H9 (cell line): Measurements from ENCODE around the gene KLHL18. TPM values are rescaled to one million over a fixed set of nuclear protein-coding genes. Genes with fewer than 3 reads are reported as not detected.

Experiments
- DNase-seq: peaks from one replicate; pipeline ENCODE4 v3.0.0-alpha.2; 2017
- H2AFZ ChIP-seq: one replicate; pipeline ENCODE4 v1.6.1; 2013; ENCODE audit warnings: mild to moderate bottlenecking, low read length, control low read depth, moderate library complexity
- H2AK5ac ChIP-seq: 2 replicates; pipeline ENCODE4 v1.6.1; 2013; ENCODE audit warnings: low read length, control low read depth, mixed read lengths; ENCODE audit not compliant: insufficient read length
- H2BK120ac ChIP-seq: one replicate; pipeline ENCODE4 v1.6.1; 2013; ENCODE audit warnings: low read depth, mild to moderate bottlenecking, low read length, control low read depth, inconsistent platforms; ENCODE audit not compliant: poor library complexity, severe bottlenecking
- H2BK12ac ChIP-seq: 2 replicates; pipeline ENCODE4 v1.6.1; 2013; ENCODE audit warnings: low read length, control low read depth, mixed read lengths, low read depth; ENCODE audit not compliant: insufficient read length
- H2BK15ac ChIP-seq: 2 replicates; pipeline ENCODE4 v1.6.1; 2013; ENCODE audit warnings: low read depth, low read length, control low read depth
- H2BK20ac ChIP-seq: one replicate; pipeline ENCODE4 v1.6.1; 2013; ENCODE audit warnings: low read depth, mild to moderate bottlenecking, low read length, control low read depth, inconsistent platforms; ENCODE audit not compliant: poor library complexity, severe bottlenecking
- H2BK5ac ChIP-seq: 2 replicates; pipeline ENCODE4 v1.6.1; 2013; ENCODE audit warnings: low read length, control low read depth, mixed read lengths; ENCODE audit not compliant: insufficient read length
- H3K14ac ChIP-seq: 2 replicates; pipeline ENCODE4 v1.6.1; 2013; ENCODE audit warnings: low read length, control low read depth; ENCODE audit not compliant: insufficient read depth
- H3K18ac ChIP-seq: 2 replicates; pipeline ENCODE4 v1.6.1; 2013; ENCODE audit warnings: low read depth, mild to moderate bottlenecking, mixed read lengths, low read length, control low read depth; ENCODE audit not compliant: insufficient read length
- H3K23ac ChIP-seq: 2 replicates; pipeline ENCODE4 v1.6.1; 2013; ENCODE audit warnings: low read length, control low read depth, mixed read lengths, low read depth; ENCODE audit not compliant: insufficient read length
- H3K23me2 ChIP-seq: 2 replicates; pipeline ENCODE4 v1.6.1; 2013; ENCODE audit warnings: low read depth, mild to moderate bottlenecking, mixed read lengths, low read length, control low read depth; ENCODE audit not compliant: insufficient read length, poor library complexity, severe bottlenecking
- H3K27ac ChIP-seq: 2 replicates; pipeline ENCODE4 v1.5.1; 2013; ENCODE audit warnings: low read length, control low read depth, mixed read lengths, low read depth; ENCODE audit not compliant: insufficient read length
- H3K27me3 ChIP-seq: 2 replicates; pipeline ENCODE4 v1.6.1; 2013; ENCODE audit warnings: low read length, control low read depth, inconsistent platforms; ENCODE audit not compliant: insufficient read depth
- H3K4ac ChIP-seq: 2 replicates; pipeline ENCODE4 v1.6.1; 2013; ENCODE audit warnings: low read depth, mild to moderate bottlenecking, control low read depth, inconsistent platforms, low read length, moderate library complexity
- H3K4me1 ChIP-seq: 2 replicates; pipeline ENCODE4 v1.6.1; 2013; ENCODE audit warnings: low read length, control low read depth, inconsistent platforms; ENCODE audit not compliant: insufficient read depth
- H3K4me2 ChIP-seq: 2 replicates; pipeline ENCODE4 v1.6.1; 2013; ENCODE audit warnings: low read length, control low read depth, mixed read lengths; ENCODE audit not compliant: insufficient read length, insufficient read depth
- H3K56ac ChIP-seq: 2 replicates; pipeline ENCODE4 v1.6.1; 2013; ENCODE audit warnings: low read depth, mild to moderate bottlenecking, mixed read lengths, low read length, control low read depth; ENCODE audit not compliant: insufficient read length
- H3K79me1 ChIP-seq: 2 replicates; pipeline ENCODE4 v1.6.1; 2013; ENCODE audit warnings: low read depth, mild to moderate bottlenecking, moderate library complexity, low read length, control low read depth, inconsistent platforms; ENCODE audit not compliant: insufficient read depth, poor library complexity, severe bottlenecking
- H3K79me2 ChIP-seq: 2 replicates; pipeline ENCODE4 v1.6.1; 2013; ENCODE audit warnings: low read length, control low read depth, inconsistent platforms; ENCODE audit not compliant: insufficient read depth
- H3K9ac ChIP-seq: 2 replicates; pipeline ENCODE4 v1.6.1; 2013; ENCODE audit warnings: low read length, control low read depth, mixed read lengths; ENCODE audit not compliant: insufficient read length; ENCODE audit errors: extremely low read depth
- H3K9me3 ChIP-seq: one replicate; pipeline ENCODE4 v1.6.1; 2013; ENCODE audit warnings: low read depth, low read length, inconsistent platforms; ENCODE audit not compliant: control insufficient read depth
- H3T11ph ChIP-seq: one replicate; pipeline ENCODE4 v1.6.1; 2013; ENCODE audit warnings: mild to moderate bottlenecking, low read length, control low read depth, inconsistent platforms
- H4K20me1 ChIP-seq: one replicate; pipeline ENCODE4 v1.6.1; 2013; ENCODE audit not compliant: control insufficient read depth, insufficient read length, insufficient read depth
- H4K5ac ChIP-seq: 2 replicates; pipeline ENCODE4 v1.6.1; 2013; ENCODE audit warnings: low read depth, mild to moderate bottlenecking, mixed read lengths, low read length, control low read depth; ENCODE audit not compliant: insufficient read length
- H4K8ac ChIP-seq: replicated peaks from 2 replicates; pipeline ENCODE4 v1.6.1; 2013; ENCODE audit warnings: low read length, control low read depth, mixed read lengths, low read depth; ENCODE audit not compliant: insufficient read length
- H4K91ac ChIP-seq: 2 replicates; pipeline ENCODE4 v1.6.1; 2013; ENCODE audit warnings: low read depth, mild to moderate bottlenecking, moderate library complexity, mixed read lengths, low read length, control low read depth; ENCODE audit not compliant: insufficient read length
- H3K27ac Mint-ChIP-seq, 3 experiments: 2 replicates in 2 of 3; 3 replicates in 1 of 3; pipeline ENCODE4 v1.8.0; 2020 to 2021; ENCODE audit warnings: mixed read lengths in 3 of 3, mild to moderate bottlenecking in 1 of 3, moderate library complexity in 1 of 3
- H3K27me3 Mint-ChIP-seq: 2 replicates; pipeline ENCODE4 v1.8.0; 2021; ENCODE audit warnings: low read depth, mild to moderate bottlenecking, moderate library complexity, mixed read lengths
- H3K36me3 Mint-ChIP-seq, 3 experiments: 2 replicates in 2 of 3; 3 replicates in 1 of 3; pipeline ENCODE4 v1.8.0; 2020 to 2021; ENCODE audit warnings: low read depth in 3 of 3, mixed read lengths in 3 of 3; ENCODE audit not compliant: insufficient read depth in 1 of 3
- H3K4me1 Mint-ChIP-seq, 2 experiments: 2 replicates each; pipeline ENCODE4 v1.8.0; 2020; ENCODE audit warnings: mixed read lengths in 2 of 2
- H3K4me3 Mint-ChIP-seq, 2 experiments: 2 replicates in 1 of 2; 3 replicates in 1 of 2; pipeline ENCODE4 v1.8.0; 2020 to 2021; ENCODE audit warnings: mild to moderate bottlenecking in 2 of 2, mixed read lengths in 2 of 2, moderate library complexity in 1 of 2
- H3K9me3 Mint-ChIP-seq, 2 experiments: 2 replicates in 1 of 2; 3 replicates in 1 of 2; pipeline ENCODE4 v1.8.0; 2020; ENCODE audit warnings: mild to moderate bottlenecking in 2 of 2, mixed read lengths in 2 of 2, moderate library complexity in 1 of 2
- CTCF ChIP-seq: fragments of 200-600 bp; sonication (generic); conservative IDR thresholded peaks from 3 replicates; pipeline ENCODE4 v1.8.0; 2021; ENCODE audit warnings: antibody characterized with exemption, mild to moderate bottlenecking
- WGBS: extraction: QIAGEN DNeasy Blood & Tissue Kit; methylation state at CpG from one replicate; pipeline ENCODE4 v1.1.7; 2013; ENCODE audit warnings: missing lambda C conversion rate, low lambda C conversion rate, mixed read lengths; ENCODE audit not compliant: insufficient read length; ENCODE audit errors: extremely low coverage; 5-methylcytosine and 5-hydroxymethylcytosine counted together
- total RNA-seq: library from RNA; stranded (reverse); gene quantifications from 2 replicates; pipeline ENCODE4 v1.2.1, GENCODE V29; 2021

KLHL18 gene
- total RNA-seq, 1 experiment from 2014 or later: 55.3 TPM

- peaks cover 14 to 28% (median 19%) of the 10 kb centered on the region in 3 experiments; a peak in 6 of 7 replicates for H3K36me3 Mint-ChIP-seq
- H3K27ac ChIP-seq: no peak overlapping the region
- H3K14ac ChIP-seq: no peak overlapping the region
- no peaks in the 10 kb centered on the region for H3K79me2 ChIP-seq
- no peak overlapping the region for H4K8ac ChIP-seq
- H3K27ac Mint-ChIP-seq: no peak overlapping the region
- no peak overlapping the region for H3K56ac ChIP-seq
- no peak overlapping the region for H4K5ac ChIP-seq
- H2BK5ac ChIP-seq: no peak overlapping the region
- H3K4me3 Mint-ChIP-seq: no peak overlapping the region
- H2BK15ac ChIP-seq: no peak overlapping the region
- H3K23me2 ChIP-seq: no peaks in the 10 kb centered on the region
- no peak overlapping the region for H3K4ac ChIP-seq
- no peak for TF ChIP-seq CTCF
- H3K4me1 Mint-ChIP-seq: peaks cover 5 to 6% of the 10 kb centered on the region in 2 experiments; a peak in 2 of 4 replicates
- H3K4me1 ChIP-seq: no peaks in the 10 kb centered on the region
- H4K91ac ChIP-seq: no peak overlapping the region
- H3K9ac ChIP-seq: no peak overlapping the region
- H2BK20ac ChIP-seq: no peak overlapping the region
- no peaks in the 10 kb centered on the region for H3K79me1 ChIP-seq
- H2BK120ac ChIP-seq: no peak overlapping the region
- H3K18ac ChIP-seq: no peak overlapping the region
- H2AFZ ChIP-seq: no peak overlapping the region
- no peak overlapping the region for H3K23ac ChIP-seq
- H3K27me3 ChIP-seq: no peaks in the 10 kb centered on the region
- no peaks in the 10 kb centered on the region for H3K9me3 Mint-ChIP-seq
- WGBS: no CpG with 5 or more reads among the region's 5 CpGs
- H2AK5ac ChIP-seq: no peak overlapping the region
- no peaks in the 10 kb centered on the region for H4K20me1 ChIP-seq
- no peak overlapping the region for H3K4me2 ChIP-seq
- no peak for DNase-seq
- no peak overlapping the region for H3T11ph ChIP-seq
- H3K9me3 ChIP-seq: no peaks in the 10 kb centered on the region
- H3K27me3 Mint-ChIP-seq: no peaks in the 10 kb centered on the region
- no peak overlapping the region for H2BK12ac ChIP-seq
Observed at GRCh38 chr3:47348411-47349154, 65.8 kb downstream of the KLHL18 start.
